Measurements from ENCODE around the gene SCRN1.

GRCh38 chr7:29915481-29916215, 74.0 kb downstream of the SCRN1 start:
- TF ChIP-seq TAF1 (IDR thresholded peaks at IDR 0.05; ENCODE audit: low read depth, low read length) (no peak), POLR2A (IDR thresholded peaks at IDR 0.05; ENCODE audit: low read depth, low read length) (no peak)

Measured in GM12891 (cell line).